ENCODE results near the gene MYO6.

The MYO6 gene

DNA sequence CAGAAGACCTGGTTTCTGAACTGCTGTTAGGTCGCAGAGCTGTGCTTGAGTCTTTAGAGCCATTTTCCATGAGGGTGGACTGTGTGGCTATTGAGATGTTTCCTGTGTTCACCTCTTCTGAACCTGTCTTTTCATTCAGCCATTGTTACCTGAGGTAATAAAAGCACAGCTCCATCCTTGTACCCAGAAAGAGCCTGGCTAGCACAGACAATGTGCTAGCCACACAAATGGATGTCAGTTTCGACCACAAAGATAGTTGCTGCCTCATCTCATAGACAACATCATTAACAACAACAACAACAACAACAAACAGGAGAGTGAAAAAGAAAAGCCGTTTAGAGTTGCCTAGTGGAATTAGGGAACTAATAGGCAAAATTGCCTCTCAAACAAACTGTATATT, 114.7 kb downstream of the MYO6 start:
- ChIA-PET POLR2A (ENCODE audit: low non-redundant PET) (no interaction called here), CTCF (no interaction called here)
- no peak for DNase-seq (ENCODE audit: low spot score)
- H3K27ac ChIP-seq = no peak overlapping the region
- TF ChIP-seq, protein P1, sequence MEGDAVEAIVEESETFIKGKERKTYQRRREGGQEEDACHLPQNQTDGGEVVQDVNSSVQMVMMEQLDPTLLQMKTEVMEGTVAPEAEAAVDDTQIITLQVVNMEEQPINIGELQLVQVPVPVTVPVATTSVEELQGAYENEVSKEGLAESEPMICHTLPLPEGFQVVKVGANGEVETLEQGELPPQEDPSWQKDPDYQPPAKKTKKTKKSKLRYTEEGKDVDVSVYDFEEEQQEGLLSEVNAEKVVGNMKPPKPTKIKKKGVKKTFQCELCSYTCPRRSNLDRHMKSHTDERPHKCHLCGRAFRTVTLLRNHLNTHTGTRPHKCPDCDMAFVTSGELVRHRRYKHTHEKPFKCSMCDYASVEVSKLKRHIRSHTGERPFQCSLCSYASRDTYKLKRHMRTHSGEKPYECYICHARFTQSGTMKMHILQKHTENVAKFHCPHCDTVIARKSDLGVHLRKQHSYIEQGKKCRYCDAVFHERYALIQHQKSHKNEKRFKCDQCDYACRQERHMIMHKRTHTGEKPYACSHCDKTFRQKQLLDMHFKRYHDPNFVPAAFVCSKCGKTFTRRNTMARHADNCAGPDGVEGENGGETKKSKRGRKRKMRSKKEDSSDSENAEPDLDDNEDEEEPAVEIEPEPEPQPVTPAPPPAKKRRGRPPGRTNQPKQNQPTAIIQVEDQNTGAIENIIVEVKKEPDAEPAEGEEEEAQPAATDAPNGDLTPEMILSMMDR (conservative IDR thresholded peaks at IDR 0.05; ENCODE audit: low read depth) = no peak

DNA sequence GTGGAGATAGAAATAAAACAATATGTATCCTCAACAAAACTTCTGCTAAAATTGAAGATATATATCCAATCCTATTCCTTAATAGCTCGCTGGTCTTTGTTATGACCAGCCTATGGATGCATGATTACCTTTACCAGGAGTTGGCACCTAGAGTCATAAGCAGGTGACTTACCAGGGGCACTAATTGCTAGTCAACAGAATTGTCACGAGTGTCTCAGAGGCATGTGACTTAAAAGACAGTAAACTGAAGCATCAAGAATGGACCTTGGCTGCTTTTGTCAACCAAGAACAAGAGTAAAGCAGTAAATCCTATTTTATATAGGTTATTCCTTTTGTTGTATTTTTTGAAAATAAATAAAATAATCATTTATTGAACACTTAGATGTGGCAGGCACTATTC, 115.4 kb downstream of the MYO6 start:
- H3K27ac ChIP-seq = no peak overlapping the region
- POLR2A ChIA-PET (ENCODE audit: low non-redundant PET) = no interaction called here
- TF ChIP-seq, protein P1 (conservative IDR thresholded peaks at IDR 0.05; ENCODE audit: low read depth) = no peak
- CTCF ChIA-PET = no interaction called here
- no peak for DNase-seq (ENCODE audit: low spot score)

DNA sequence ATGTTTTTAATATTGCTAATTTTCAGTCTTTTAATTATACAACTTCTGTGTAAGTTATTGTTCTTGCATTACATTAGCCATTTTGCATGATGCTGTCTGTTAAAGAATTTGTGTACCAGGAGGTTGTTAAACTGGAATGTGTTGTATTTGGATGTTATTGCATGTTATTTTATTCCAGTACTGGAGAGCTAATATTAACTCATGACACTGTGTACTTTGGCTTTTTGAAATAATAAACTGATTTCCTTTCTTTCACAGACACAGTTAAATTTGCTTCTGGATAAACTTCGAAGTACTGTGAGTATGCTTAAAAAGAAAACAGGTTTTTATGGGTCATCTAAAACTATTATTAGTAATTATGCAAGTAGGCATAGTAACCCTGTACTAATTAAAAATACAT, 121.3 kb downstream of the MYO6 start:
- POLR2A ChIA-PET (ENCODE audit: low non-redundant PET) = no interaction called here
- DNase-seq (ENCODE audit: low spot score) = no peak
- TF ChIP-seq, protein P1 (conservative IDR thresholded peaks at IDR 0.05; ENCODE audit: low read depth) = no peak
- no peak overlapping the region for H3K27ac ChIP-seq
- CTCF ChIA-PET = interaction anchor here (0.7 to 0.9 kb wide), 2 partner anchors 13 to 361 kb away, joined by 3 read pairs; no protein-coding TSS in a partner anchor

DNA sequence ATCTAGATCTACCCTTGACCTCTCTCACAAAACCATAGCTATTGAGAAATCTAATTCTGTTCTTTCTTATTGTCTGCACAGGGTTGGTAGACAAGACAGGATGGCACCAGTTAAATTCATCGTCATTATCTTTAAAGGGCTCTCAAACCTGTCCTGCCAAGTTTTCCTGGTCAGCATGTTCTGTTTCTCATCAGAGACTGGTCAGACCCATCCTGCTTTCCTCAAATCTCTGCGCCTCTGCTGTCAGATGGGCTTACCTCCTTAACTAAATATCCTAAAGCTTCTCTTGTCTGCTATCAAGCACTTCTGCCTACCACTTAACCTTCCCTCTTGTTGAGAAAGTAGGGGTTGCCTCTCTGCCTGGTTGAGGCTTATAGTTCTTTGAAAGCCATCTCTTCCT, 125.2 kb downstream of the MYO6 start:
- no peak for DNase-seq (ENCODE audit: low spot score)
- CTCF ChIA-PET = no interaction called here
- POLR2A ChIA-PET (ENCODE audit: low non-redundant PET) = no interaction called here
- H3K27ac ChIP-seq = no peak overlapping the region
- TF ChIP-seq, protein P1 (conservative IDR thresholded peaks at IDR 0.05; ENCODE audit: low read depth) = no peak

DNA sequence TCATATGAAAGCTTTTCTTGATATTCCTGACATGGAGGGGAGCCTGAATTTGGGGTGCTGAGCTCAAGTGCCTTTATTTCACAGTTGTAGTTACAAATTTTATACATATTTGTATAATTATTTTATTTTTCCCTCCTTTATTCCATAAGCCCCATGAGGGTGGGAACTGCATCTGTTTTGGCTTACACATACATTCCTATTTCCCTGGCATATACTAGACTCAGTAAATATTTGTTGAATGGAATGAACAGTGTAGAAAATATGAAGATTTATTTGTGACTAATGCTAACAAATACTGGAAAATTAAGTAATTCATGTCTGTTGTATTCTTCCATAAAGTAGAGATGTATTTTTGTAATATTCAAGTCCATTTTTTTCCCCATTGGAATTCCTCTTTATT, 127.1 kb downstream of the MYO6 start:
- DNase-seq (ENCODE audit: low spot score) = no peak
- ChIA-PET CTCF (interaction anchor here (2.0 kb wide), 1 partner anchor 17 kb away, joined by 12 read pairs; no protein-coding TSS in a partner anchor), POLR2A (ENCODE audit: low non-redundant PET) (no interaction called here)
- TF ChIP-seq, protein P1 (conservative IDR thresholded peaks at IDR 0.05; ENCODE audit: low read depth) = no peak
- H3K27ac ChIP-seq = no peak overlapping the region

DNA sequence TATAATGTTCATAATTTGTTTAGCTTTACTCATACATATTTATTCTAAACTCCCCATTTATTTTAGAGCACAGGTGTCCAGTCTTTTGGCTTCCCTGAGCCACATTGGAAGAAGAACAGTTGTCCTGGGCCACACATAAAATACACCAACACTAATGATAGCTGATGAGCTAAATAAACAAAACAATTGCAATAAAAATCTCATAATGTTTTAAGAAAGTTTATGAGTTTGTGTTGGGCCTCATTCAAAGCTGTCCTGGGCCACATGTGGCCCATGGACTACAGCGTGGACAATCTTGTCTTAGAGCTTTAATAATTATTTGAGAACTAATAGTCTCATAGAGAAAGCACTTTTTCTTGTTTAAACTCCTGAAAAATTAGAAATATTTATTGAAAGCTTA, 131.3 kb downstream of the MYO6 start:
- POLR2A ChIA-PET (ENCODE audit: low non-redundant PET) = no interaction called here
- TF ChIP-seq, protein P1 (conservative IDR thresholded peaks at IDR 0.05; ENCODE audit: low read depth) = no peak
- CTCF ChIA-PET = interaction anchor here (1.6 kb wide), 1 partner anchor 13 kb away, joined by 5 read pairs; no protein-coding TSS in a partner anchor
- no peak for DNase-seq (ENCODE audit: low spot score)
- no peak overlapping the region for H3K27ac ChIP-seq

DNA sequence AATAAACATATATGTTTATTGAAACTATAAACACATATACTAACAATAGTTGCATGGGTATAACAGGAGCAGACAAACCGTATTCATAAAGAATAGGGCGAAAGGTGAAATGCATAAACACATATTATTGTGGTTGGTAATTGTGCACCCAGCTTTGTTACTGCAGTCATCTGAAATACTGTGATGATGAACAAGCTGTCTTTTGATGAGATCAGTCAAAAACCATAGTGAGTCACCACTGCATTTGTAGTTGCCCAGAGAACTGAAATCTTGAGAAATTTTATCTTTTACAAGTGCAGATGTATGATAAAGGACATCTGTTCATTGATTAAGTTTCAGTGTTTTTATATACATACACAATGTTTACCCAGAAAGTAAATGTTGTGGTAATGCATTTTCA, 133.7 kb downstream of the MYO6 start:
- ChIA-PET POLR2A (ENCODE audit: low non-redundant PET) (no interaction called here), CTCF (interaction anchor here (0.6 to 1.3 kb wide), 2 partner anchors 11 to 1552 kb away, joined by 4 to 7 read pairs; no protein-coding TSS in a partner anchor)
- peak; percentile 20 for DNase-seq (ENCODE audit: low spot score)
- H3K27ac ChIP-seq = no peak overlapping the region
- TF ChIP-seq, protein P1 (conservative IDR thresholded peaks at IDR 0.05; ENCODE audit: low read depth) = no peak

Data from RWPE1 (cell line).